HG03175 (cell line): ENCODE data around the gene OR5AU1.
"Not testable (repeated sequence)": the region's sequence is repeated elsewhere in the genome, so short reads cannot be mapped to it uniquely, and the experiment has no call there.

Source experiments
- ATAC-seq: cut with Tn5 transposase; IDR thresholded peaks from one replicate; pipeline ENCODE4 v1.9.1; 2021; ENCODE audit warnings: mild to moderate bottlenecking, moderate library complexity; ENCODE audit not compliant: unreplicated experiment

The OR5AU1 gene

GRCh38 chr14:21182166-21182565 lies 26.3 kb upstream of the OR5AU1 start:
- ATAC-seq: no peak

- ATAC-seq: no peak
These were observed 15.3 kb upstream of the OR5AU1 start for GRCh38 chr14:21171128-21171527.

- ATAC-seq: no peak
These were observed 13.7 kb upstream of the OR5AU1 start for GRCh38 chr14:21169573-21169972.

GRCh38 chr14:21168055-21168454 lies 12.2 kb upstream of the OR5AU1 start:
- no peak for ATAC-seq

GRCh38 chr14:21165670-21166069 lies 9.8 kb upstream of the OR5AU1 start:
- not testable (repeated sequence) for ATAC-seq

- not testable (repeated sequence) for ATAC-seq
These were observed 9.2 kb upstream of the OR5AU1 start for GRCh38 chr14:21165002-21165605.

GRCh38 chr14:21163871-21164291 lies 8.0 kb upstream of the OR5AU1 start:
- ATAC-seq: no peak

- ATAC-seq: no peak
These were observed 6.2 kb upstream of the OR5AU1 start for GRCh38 chr14:21162081-21162480.

- ATAC-seq: no peak
These were observed 4.3 kb upstream of the OR5AU1 start for GRCh38 chr14:21160061-21160610.

- not testable (repeated sequence) for ATAC-seq
These were observed 2.3 kb upstream of the OR5AU1 start for GRCh38 chr14:21158175-21158574.

GRCh38 chr14:21149641-21150367 lies 6.1 kb downstream of the OR5AU1 start:
- no peak for ATAC-seq

GRCh38 chr14:21145437-21145836 lies 10.4 kb downstream of the OR5AU1 start:
- no peak for ATAC-seq

- no peak for ATAC-seq
These were observed 13.5 kb downstream of the OR5AU1 start for GRCh38 chr14:21142357-21142756.

GRCh38 chr14:21136024-21136423 lies 19.8 kb downstream of the OR5AU1 start:
- ATAC-seq: no peak

GRCh38 chr14:21133901-21134300 lies 22.0 kb downstream of the OR5AU1 start:
- ATAC-seq: no peak

GRCh38 chr14:21123429-21123828 lies 32.4 kb downstream of the OR5AU1 start:
- no peak for ATAC-seq

- no peak for ATAC-seq
These were observed 34.7 kb downstream of the OR5AU1 start for GRCh38 chr14:21121122-21121521.

- ATAC-seq: no peak
These were observed 35.2 kb downstream of the OR5AU1 start for GRCh38 chr14:21120686-21121085.

- no peak for ATAC-seq
These were observed 36.9 kb downstream of the OR5AU1 start for GRCh38 chr14:21118933-21119332.

GRCh38 chr14:21113369-21113768 lies 42.5 kb downstream of the OR5AU1 start:
- no peak for ATAC-seq

- ATAC-seq: no peak
These were observed 43.6 kb downstream of the OR5AU1 start for GRCh38 chr14:21112255-21112654.
